Tibial artery (tissue), 4 donors: ENCODE measurements around the gene GNG7.

ENCODE experiments used
- DNase-seq, 2 donors: peaks; one replicate each; pipeline ENCODE4 v3.0.0-alpha.2; 2019
- H3K27ac ChIP-seq, 2 donors: fragments of 200-600 bp; sonication (generic) in 1 of 2; 1 replicate in 1 of 2; 2 replicates in 1 of 2; pipeline ENCODE4 v1.5.1; 2018 to 2019; ENCODE audit warnings: mild to moderate bottlenecking in 1 of 2
- H3K27me3 ChIP-seq, 2 donors: fragments of 200-600 bp; sonication (generic) in 1 of 2; one replicate each; pipeline versions ENCODE4 v1.5.1 to v1.6.0; 2016 to 2019
- H3K36me3 ChIP-seq, 3 donors: fragments of 200-600 bp; sonication (generic) in 2 of 3; one replicate each; pipeline ENCODE4 v1.5.1; 2016 to 2019; ENCODE audit warnings: mild to moderate bottlenecking in 2 of 3
- H3K4me1 ChIP-seq, 4 donors: fragments of 200-600 bp; sonication (generic) in 2 of 4; 1 replicate in 3 of 4; 2 replicates in 1 of 4; pipeline ENCODE4 v1.5.1; 2016 to 2019
- H3K4me3 ChIP-seq, 2 donors: fragments of 200-600 bp; sonication (generic) in 1 of 2; 1 replicate in 1 of 2; 2 replicates in 1 of 2; pipeline ENCODE4 v1.5.1; 2018 to 2019; ENCODE audit warnings: mild to moderate bottlenecking in 2 of 2
- H3K9me3 ChIP-seq, 3 donors: fragments of 200-600 bp; sonication (generic) in 1 of 3; one replicate each; pipeline ENCODE4 v1.5.1; 2016 to 2019
- intact Hi-C: fragments of 100-400 bp; cut with DNase I; formaldehyde crosslinking; loops from one replicate; pipeline ENCODE4 v1.15.0; 2023; ENCODE audit warnings: low total_unique reads
- TF ChIP-seq, protein P1 (sequence below), 2 experiments: fragments of 200-600 bp in 1 of 2; fragments of 450-650 bp in 1 of 2; IDR thresholded peaks; one replicate each; pipeline ENCODE4 v1.5.1; 2017 to 2019; ENCODE audit warnings: antibody characterized with exemption in 2 of 2, mild to moderate bottlenecking in 1 of 2, moderate library complexity in 1 of 2

Gene GNG7

DNA sequence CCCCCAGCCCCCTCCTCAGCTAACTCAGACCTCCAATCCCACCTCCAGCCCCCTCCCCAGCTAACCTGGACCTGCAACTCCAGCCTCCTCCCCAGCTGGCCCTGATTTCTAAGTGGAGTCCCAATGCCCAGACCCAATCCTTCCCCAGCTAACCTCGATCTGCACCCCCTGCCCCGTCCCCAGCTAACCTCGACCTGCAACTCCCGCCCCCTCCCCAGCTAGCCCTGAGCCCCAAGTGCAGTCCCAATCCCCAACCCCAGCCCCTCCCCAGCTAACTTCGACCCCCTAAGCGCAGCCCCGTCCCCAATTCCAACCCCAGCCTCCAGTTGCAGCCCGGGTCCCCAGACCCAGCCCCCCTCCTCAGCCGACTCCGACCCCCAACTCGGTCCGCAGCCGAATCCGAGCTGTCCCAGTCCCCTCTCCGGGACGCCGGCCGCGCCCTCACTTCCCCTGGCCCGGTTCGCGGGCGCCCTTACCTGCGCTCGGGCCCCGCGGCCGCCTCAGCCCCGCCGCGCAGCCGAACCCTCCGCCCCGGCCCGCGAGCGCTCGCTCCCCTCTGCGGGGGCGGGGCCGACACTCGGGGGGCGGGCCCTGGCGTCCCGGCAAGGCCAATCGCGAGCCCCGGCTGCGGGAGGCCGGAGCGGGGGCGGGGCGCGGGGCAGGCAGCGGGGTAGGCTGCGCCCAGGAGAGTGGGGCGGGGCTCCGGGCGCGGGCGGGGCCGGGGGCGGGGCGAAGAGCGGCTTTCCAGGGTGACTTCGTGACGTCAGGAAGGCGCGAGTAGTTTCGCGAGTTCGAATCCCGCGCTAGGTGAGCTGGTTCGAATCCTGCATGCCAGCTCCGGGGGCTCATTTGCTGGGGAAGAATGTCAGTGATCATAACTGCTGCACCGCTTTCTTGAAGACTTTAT, at the start of gene GNG7:
Gene GNG7, minus strand, starts transcription at position 525 of the 907 bp plus-strand sequence. CDS start 182,006 bp downstream, outside the sequence.
- H3K4me3 ChIP-seq = peak within 1 kb of the TSS; percentile 47 to 55
- peak; percentile 88 to 91 for DNase-seq
- TF ChIP-seq, protein P1, sequence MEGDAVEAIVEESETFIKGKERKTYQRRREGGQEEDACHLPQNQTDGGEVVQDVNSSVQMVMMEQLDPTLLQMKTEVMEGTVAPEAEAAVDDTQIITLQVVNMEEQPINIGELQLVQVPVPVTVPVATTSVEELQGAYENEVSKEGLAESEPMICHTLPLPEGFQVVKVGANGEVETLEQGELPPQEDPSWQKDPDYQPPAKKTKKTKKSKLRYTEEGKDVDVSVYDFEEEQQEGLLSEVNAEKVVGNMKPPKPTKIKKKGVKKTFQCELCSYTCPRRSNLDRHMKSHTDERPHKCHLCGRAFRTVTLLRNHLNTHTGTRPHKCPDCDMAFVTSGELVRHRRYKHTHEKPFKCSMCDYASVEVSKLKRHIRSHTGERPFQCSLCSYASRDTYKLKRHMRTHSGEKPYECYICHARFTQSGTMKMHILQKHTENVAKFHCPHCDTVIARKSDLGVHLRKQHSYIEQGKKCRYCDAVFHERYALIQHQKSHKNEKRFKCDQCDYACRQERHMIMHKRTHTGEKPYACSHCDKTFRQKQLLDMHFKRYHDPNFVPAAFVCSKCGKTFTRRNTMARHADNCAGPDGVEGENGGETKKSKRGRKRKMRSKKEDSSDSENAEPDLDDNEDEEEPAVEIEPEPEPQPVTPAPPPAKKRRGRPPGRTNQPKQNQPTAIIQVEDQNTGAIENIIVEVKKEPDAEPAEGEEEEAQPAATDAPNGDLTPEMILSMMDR (IDR thresholded peaks at IDR 0.05) = no peak
- intact Hi-C loops = no loop called here
- no peaks in the 10 kb centered on the region for H3K36me3 ChIP-seq
- H3K4me1 ChIP-seq = peaks cover 0 to 16% (median 8%) of the 10 kb centered on the region in 4 donors
- peaks cover 0 to 47% of the 10 kb centered on the region in 2 donors for H3K27me3 ChIP-seq
- H3K9me3 ChIP-seq = no peaks in the 10 kb centered on the region
- H3K27ac ChIP-seq = peak within 1 kb of the TSS in 1 of 2 donors; percentile 26

DNA sequence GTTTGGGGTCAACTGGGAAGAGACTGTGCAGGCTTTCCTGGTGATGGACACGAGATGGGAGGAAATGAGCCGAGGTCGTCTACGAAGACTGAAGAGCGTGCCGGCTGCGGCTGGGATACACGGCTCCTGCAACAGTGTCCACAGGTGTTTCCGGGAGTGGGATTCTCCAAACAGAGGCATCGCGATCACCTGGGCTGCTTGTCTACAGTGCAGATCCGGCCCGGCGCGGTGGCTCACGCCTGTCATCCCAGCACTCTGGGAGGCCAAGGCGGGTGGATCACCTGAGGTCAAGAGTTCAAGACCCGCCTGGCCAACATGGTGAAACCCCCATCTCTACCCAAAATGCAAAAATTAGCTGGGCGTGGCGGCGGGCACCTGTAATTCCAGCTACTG, 48.9 kb upstream of the GNG7 start:
- Histone ChIP-seq H3K36me3 (peaks cover 19 to 36% (median 20%) of the 10 kb centered on the region in 3 donors), H3K27me3 (peaks cover 0 to 10% of the 10 kb centered on the region in 2 donors), H3K9me3 (no peaks in the 10 kb centered on the region), H3K4me3 (no peak overlapping the region), H3K27ac (no peak overlapping the region), H3K4me1 (no peaks in the 10 kb centered on the region)
- intact Hi-C loops = no loop called here
- no peak for DNase-seq
- TF ChIP-seq, protein P1 (IDR thresholded peaks at IDR 0.05) = no peak

DNA sequence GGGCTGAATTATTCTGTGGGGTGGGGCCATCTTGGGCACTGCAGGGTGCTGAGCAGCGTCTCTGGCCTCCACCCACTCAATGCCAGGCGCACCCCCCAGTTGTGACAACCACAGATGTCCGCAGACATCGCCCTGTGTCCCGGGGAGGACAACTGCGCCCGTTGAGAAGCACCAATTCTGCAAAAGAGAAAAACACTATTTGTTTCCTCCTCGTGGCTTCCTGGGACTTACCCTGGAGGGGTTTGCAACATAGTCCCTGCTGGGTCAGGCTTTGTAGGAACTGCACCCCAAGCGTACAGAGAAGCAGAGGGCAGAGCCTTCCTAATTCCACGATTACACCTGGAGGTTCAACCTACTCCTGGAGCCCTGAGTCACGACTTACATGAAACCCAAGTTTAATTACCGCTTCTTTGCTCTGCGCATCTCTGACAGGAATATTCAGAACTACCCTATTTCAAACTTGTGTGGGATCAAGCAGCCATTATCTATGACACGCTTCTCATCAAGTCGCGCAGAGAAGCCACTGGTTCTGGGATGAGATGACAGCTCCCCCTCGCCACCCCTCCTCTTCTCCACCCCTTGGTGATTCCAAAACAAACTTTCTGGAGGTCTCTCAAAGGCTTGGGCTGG, 48.4 kb upstream of the GNG7 start:
- no peak overlapping the region for H3K27ac ChIP-seq
- H3K4me1 ChIP-seq = no peaks in the 10 kb centered on the region
- peaks cover 0 to 13% of the 10 kb centered on the region in 2 donors for H3K27me3 ChIP-seq
- H3K36me3 ChIP-seq = peaks cover 16 to 31% (median 18%) of the 10 kb centered on the region in 3 donors
- H3K9me3 ChIP-seq = no peaks in the 10 kb centered on the region
- H3K4me3 ChIP-seq = no peak overlapping the region
- intact Hi-C loops = no loop called here
- TF ChIP-seq, protein P1 (IDR thresholded peaks at IDR 0.05) = no peak
- no peak for DNase-seq

DNA sequence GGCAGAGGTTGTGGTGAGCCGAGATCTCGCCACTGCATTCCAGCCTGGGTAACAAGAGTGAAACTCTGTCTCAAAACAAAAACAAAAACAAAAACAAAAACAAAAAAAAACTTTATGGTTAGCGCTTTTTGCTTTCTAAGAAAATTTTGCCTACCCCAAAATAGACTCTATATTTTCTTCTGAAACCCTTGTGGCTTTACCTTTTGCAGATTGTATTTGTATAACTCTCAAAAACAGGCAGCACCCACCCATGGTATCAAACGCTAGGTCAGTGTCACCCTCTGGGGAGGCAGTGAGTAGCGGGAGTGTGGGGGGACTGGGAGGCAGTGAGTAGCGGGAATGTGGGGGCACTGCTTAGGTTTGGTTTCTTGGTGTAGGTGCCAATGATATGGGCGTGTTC, 44.9 kb upstream of the GNG7 start:
- Histone ChIP-seq H3K36me3 (no peaks in the 10 kb centered on the region), H3K4me1 (no peaks in the 10 kb centered on the region), H3K27me3 (peaks cover 0 to 13% of the 10 kb centered on the region in 2 donors), H3K27ac (no peak overlapping the region), H3K9me3 (no peaks in the 10 kb centered on the region), H3K4me3 (no peak overlapping the region)
- no peak for DNase-seq
- intact Hi-C loops = no loop called here
- TF ChIP-seq, protein P1 (IDR thresholded peaks at IDR 0.05) = no peak

DNA sequence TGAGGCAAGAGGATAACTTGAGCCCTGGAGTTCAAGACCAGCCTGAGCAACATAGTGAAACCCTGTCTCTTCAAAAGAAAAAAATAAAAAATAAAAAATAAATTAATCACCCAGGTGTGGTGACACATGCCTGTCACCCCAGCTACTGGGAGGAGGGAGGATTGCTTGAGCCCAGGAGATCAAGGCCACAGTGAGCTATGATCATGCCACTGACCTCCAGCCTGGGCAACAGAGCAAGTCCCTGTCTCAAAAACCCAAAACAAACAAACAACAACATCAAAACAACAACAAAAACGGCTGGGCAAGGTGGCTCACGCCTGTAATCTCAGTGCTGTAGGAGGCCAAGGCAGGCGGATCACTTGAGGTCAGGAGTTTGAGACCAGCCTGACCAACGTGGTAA, 41.6 kb upstream of the GNG7 start:
- Histone ChIP-seq H3K27me3 (peaks cover 0 to 22% of the 10 kb centered on the region in 2 donors), H3K36me3 (no peaks in the 10 kb centered on the region), H3K4me3 (no peak overlapping the region), H3K4me1 (peaks cover 0 to 5% (median 4%) of the 10 kb centered on the region in 4 donors), H3K9me3 (no peaks in the 10 kb centered on the region), H3K27ac (no peak overlapping the region)
- DNase-seq = no peak
- intact Hi-C loops = no loop called here
- TF ChIP-seq, protein P1 (IDR thresholded peaks at IDR 0.05) = no peak
